ENCODE measurements around the gene ALKBH5. TPM values are rescaled to one million over a fixed set of nuclear protein-coding genes. Genes with fewer than 3 reads are reported as not detected.

Gene ALKBH5
- polyA plus RNA-seq, 3 donors from 2014 or later = 86.4 to 130 (median 102) TPM

DNA sequence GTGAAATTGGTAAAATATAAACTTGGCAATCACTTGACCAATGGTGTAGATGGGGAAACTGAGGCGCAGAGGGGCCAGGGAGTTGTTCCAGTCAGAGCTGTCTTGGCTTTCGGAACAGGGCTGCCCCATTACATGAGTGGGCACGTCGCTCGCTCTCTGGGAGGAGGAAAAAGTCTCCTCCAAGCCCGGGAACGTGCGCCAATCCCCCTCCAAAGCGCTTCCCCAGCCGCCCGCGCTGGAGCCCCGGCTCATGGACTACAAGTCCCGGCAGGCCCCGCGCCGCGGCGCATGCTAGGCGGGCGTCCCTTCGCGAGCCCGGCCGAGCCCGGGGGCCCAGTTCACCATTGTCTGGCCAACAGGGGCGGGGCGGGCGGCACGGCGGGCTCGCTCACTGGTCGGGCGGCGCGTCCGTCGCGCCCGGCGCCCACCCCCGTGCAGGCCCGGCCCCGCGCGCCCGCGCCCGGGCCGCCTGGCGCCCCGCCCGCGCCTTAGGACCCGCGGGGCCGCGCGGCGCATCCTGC is 41.6 kb downstream of the ALKBH5 start, which contains the start of gene LLGL1:
Gene LLGL1 (plus strand): TSS at position 515 of the 521 bp plus-strand sequence. CDS start 48 bp downstream, outside the sequence.
- H3K27ac Mint-ChIP-seq = peak within 1 kb of the TSS; percentile 96 to 99 (median 98)

GRCh38 chr17:18225642-18226283 is 42.1 kb downstream of the ALKBH5 start:
- Mint-ChIP-seq H3K4me3 (peak overlapping the region; percentile 96 to 100 (median 98)), H3K27me3 (ENCODE audit: low read depth in 3 of 3) (no peaks in the 10 kb centered on the region), H3K9me3 (no peaks in the 10 kb centered on the region), H3K27ac (peak overlapping the region; percentile 96 to 99 (median 98)), H3K36me3 (no peaks in the 10 kb centered on the region), H3K4me1 (peaks cover 27 to 30% of the 10 kb centered on the region in 2 donors)
- DNase-seq = peak in 1 of 3 donors; percentile 18

More for the DNA sequence above, 41.6 kb downstream of the ALKBH5 start, which contains the start of gene LLGL1:
- Mint-ChIP-seq H3K4me3 (peak within 1 kb of the TSS; percentile 96 to 100 (median 98)), H3K4me1 (peaks cover 27 to 30% of the 10 kb centered on the region in 2 donors), H3K27me3 (ENCODE audit: low read depth in 3 of 3) (no peaks in the 10 kb centered on the region), H3K9me3 (no peaks in the 10 kb centered on the region), H3K36me3 (no peaks in the 10 kb centered on the region)
- DNase-seq = peak; percentile 95 to 96 (median 95)

DNA sequence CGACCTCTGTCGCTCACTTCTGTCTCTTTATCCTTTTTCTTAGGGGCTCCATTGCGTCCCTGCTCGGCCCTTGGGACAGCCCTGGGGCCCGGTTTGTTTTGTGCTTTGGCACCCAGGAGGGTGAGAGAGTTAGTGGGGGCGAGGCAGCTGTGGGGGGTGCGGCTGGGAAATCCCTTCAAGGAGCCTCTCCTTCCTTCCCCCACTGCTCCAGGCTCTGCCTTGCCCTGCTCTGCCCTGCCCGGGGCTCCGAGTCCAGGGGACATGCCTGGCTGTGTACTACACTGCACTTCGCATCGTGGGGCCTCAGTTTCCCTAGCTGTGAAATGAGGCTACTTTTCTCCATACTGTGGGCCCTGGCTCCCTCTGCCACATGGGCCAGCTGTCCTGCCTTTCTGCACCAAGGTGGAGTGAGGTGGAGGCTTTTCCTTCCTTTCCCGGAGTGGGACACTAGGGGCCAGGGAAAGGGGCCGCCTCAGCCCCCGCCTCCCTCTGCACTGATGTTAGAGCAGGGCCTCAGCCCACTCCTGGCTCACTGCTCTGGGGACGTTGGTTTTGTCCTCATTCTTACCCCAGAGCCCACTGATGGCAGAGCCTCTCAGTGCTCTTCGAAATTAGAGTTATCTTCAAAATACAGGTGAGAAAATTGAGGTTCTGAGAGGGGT is 42.8 kb downstream of the ALKBH5 start:
- no peaks in the 10 kb centered on the region for H3K27me3 Mint-ChIP-seq (ENCODE audit: low read depth in 3 of 3)
- DNase-seq = no peak
- no peaks in the 10 kb centered on the region for H3K36me3 Mint-ChIP-seq
- H3K4me1 Mint-ChIP-seq = peaks cover 27 to 30% of the 10 kb centered on the region in 2 donors
- no peaks in the 10 kb centered on the region for H3K9me3 Mint-ChIP-seq
- H3K4me3 Mint-ChIP-seq = peak overlapping the region; percentile 96 to 100 (median 98)
- H3K27ac Mint-ChIP-seq = peak overlapping the region; percentile 96 to 99 (median 98)

DNA sequence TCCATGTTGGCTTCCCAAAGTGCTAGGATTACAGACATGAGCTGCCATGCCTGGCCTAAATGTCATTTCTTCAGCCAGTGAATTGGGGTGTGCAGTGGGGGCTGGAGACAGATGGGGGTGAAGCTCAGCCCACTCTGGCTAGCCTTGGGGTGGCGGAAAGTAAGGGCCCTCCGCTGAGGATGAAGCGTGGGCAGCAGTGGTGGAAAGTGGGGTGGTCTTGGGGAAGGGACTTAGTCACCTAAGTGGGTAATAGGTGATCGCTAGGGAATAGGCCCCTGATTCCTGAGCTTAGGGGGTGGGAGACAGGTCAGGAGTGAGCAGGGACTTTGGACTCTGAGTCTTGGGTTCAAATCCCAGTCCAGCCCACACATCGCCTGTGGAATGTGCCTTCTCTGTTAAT is 44.0 kb downstream of the ALKBH5 start:
- H3K27ac Mint-ChIP-seq = peak overlapping the region in 2 of 6 donors; percentile 36 to 61
- no peaks in the 10 kb centered on the region for H3K27me3 Mint-ChIP-seq (ENCODE audit: low read depth in 3 of 3)
- no peaks in the 10 kb centered on the region for H3K36me3 Mint-ChIP-seq
- H3K9me3 Mint-ChIP-seq = no peaks in the 10 kb centered on the region
- DNase-seq = no peak
- H3K4me1 Mint-ChIP-seq = peaks cover 27 to 30% of the 10 kb centered on the region in 2 donors
- peak overlapping the region in 4 of 5 donors; percentile 19 to 41 (median 30) for H3K4me3 Mint-ChIP-seq

DNA sequence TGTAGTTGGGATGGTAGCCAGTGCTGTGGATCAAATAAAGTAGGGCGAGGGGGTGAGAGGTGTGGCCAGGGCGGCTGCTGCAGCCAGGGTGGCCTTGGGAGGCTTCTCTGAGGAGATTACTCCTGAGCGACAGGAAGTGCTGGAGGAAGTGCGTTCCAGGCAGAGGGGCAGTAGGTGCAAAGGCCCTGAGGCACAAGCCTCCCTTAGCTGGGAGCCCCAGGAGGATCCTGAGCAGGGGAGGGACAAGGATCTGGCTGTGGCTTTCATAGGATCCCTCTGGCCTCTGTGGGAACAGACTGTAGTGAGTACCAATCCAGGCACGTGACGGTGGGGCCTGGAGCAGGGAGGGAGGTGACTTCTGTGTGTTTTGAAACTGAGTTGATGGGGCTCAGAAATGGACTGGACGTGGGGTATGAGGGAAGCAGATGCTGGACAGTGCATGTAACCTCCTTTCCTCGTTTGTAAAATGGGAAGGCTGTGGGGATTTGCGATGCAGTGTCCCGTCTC is 44.6 kb downstream of the ALKBH5 start:
- Mint-ChIP-seq H3K27ac (peak overlapping the region in 1 of 6 donors; percentile 28), H3K36me3 (no peaks in the 10 kb centered on the region), H3K4me3 (peak overlapping the region in 2 of 5 donors; percentile 34 to 42), H3K4me1 (peaks cover 27 to 30% of the 10 kb centered on the region in 2 donors), H3K9me3 (no peaks in the 10 kb centered on the region), H3K27me3 (ENCODE audit: low read depth in 3 of 3) (no peaks in the 10 kb centered on the region)
- DNase-seq = no peak

DNA sequence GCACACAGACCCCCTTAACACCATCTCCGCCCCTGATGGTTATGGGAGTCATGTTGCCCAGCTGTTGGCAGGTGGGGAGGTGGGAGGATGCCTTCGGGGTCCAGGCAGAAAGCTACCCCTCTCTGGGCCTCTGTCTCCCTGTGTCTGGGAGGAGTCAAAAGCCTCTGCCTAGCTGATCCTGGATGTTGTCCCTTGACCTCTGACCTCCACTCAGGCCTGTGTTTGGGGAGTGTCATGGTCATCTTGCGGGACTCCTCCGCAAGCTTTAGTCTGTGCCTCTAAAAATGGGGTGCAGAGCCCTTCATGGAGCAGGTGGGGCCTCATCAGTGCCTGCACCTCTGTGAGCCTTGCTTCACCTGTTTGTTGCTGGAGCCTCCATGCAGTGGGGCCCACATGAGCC is 45.6 kb downstream of the ALKBH5 start:
- H3K27ac Mint-ChIP-seq = no peak overlapping the region
- no peaks in the 10 kb centered on the region for H3K27me3 Mint-ChIP-seq (ENCODE audit: low read depth in 3 of 3)
- no peaks in the 10 kb centered on the region for H3K36me3 Mint-ChIP-seq
- H3K4me1 Mint-ChIP-seq = peaks cover 27 to 30% of the 10 kb centered on the region in 2 donors
- DNase-seq = no peak
- no peaks in the 10 kb centered on the region for H3K9me3 Mint-ChIP-seq
- H3K4me3 Mint-ChIP-seq = no peak overlapping the region

GRCh38 chr17:18229771-18230170 is 46.1 kb downstream of the ALKBH5 start:
- H3K27me3 Mint-ChIP-seq (ENCODE audit: low read depth in 3 of 3) = no peaks in the 10 kb centered on the region

DNA sequence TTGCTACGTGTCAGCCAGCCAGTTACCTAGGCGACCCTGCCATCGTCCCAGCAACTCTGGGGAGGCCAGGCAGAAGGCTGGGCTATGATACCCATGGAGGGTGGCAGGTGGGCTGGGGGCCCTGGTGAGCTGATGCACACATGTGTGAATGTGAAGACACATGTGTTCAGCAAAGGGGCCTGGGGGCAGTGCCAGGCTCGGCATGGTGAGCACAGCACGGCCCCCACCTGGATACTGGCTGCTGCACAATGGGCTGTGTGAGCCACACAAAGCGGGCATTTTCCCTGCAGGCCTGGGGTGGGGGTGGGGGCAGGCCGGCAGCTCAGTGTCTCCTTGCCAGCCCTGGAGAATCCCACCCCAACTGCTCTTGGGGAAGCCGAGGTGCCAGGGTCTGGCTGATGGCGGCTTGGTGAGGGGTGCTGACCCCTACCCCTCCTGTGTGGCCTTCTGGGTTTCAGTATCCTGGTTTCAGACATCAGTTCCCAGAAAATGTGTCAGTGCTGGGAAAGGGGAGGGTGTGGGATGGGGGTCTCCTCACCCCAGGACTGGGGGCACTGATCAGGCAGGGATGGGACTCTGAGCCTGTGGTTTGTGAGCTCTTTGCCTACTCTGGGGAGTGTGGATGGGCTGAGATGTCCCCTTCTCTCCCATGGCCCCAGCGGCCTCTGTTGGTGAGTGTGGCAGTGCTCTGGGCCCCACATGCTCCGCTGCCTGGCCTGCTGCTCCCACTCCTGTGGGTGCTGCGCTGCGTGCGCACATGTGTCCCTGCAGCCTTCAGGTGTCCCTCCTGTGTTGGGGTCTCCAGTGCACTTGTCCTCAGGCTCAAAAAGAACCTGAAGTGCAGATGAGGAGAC is 46.9 kb downstream of the ALKBH5 start:
- no peaks in the 10 kb centered on the region for H3K9me3 Mint-ChIP-seq
- H3K27me3 Mint-ChIP-seq (ENCODE audit: low read depth in 3 of 3) = no peaks in the 10 kb centered on the region
- H3K27ac Mint-ChIP-seq = no peak overlapping the region
- H3K4me1 Mint-ChIP-seq = peaks cover 26 to 27% of the 10 kb centered on the region in 2 donors
- no peak overlapping the region for H3K4me3 Mint-ChIP-seq
- DNase-seq = no peak
- H3K36me3 Mint-ChIP-seq = no peaks in the 10 kb centered on the region

More at GRCh38 chr17:18229771-18230170, 46.1 kb downstream of the ALKBH5 start:
- Mint-ChIP-seq H3K36me3 (no peaks in the 10 kb centered on the region), H3K4me3 (no peak overlapping the region), H3K27ac (no peak overlapping the region), H3K9me3 (no peaks in the 10 kb centered on the region), H3K4me1 (peaks cover 27 to 30% of the 10 kb centered on the region in 2 donors)
- DNase-seq = no peak

DNA sequence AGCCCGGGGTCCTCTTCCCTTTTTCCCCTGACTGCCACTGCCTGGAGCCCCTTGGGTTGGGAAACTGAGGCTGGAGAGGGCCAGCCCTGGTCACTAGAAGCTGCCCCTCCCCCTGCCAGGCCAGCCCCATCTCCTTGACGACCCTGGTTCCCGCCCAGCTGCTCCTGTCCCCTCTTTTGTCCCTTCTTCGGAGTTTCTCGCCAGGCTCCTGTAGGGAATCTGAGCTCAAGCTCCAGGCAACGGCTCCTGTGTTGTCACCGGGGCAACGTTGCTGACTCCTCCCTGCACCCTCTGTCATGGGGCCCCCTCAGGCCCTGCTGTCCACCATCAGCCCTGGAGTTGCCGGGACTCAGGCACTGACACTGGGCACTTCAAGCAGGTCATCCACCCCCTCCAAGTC is 47.5 kb downstream of the ALKBH5 start:
- no peak for DNase-seq
- Mint-ChIP-seq H3K4me3 (no peak overlapping the region), H3K4me1 (peaks cover 22% of the 10 kb centered on the region in 2 donors), H3K27me3 (ENCODE audit: low read depth in 3 of 3) (no peaks in the 10 kb centered on the region), H3K9me3 (no peaks in the 10 kb centered on the region), H3K36me3 (no peaks in the 10 kb centered on the region), H3K27ac (no peak overlapping the region)

- Mint-ChIP-seq H3K9me3 (no peaks in the 10 kb centered on the region), H3K36me3 (peaks cover 0 to 5% (median 0%) of the 10 kb centered on the region in 3 donors), H3K4me3 (no peak overlapping the region), H3K27me3 (ENCODE audit: low read depth in 3 of 3) (peaks cover 0 to 2% (median 0%) of the 10 kb centered on the region in 3 donors), H3K4me1 (peaks cover 0 to 1% of the 10 kb centered on the region in 2 donors), H3K27ac (no peak overlapping the region)
- no peak for DNase-seq
Measured at GRCh38 chr17:18233803-18234518, 50.3 kb downstream of the ALKBH5 start.

DNA sequence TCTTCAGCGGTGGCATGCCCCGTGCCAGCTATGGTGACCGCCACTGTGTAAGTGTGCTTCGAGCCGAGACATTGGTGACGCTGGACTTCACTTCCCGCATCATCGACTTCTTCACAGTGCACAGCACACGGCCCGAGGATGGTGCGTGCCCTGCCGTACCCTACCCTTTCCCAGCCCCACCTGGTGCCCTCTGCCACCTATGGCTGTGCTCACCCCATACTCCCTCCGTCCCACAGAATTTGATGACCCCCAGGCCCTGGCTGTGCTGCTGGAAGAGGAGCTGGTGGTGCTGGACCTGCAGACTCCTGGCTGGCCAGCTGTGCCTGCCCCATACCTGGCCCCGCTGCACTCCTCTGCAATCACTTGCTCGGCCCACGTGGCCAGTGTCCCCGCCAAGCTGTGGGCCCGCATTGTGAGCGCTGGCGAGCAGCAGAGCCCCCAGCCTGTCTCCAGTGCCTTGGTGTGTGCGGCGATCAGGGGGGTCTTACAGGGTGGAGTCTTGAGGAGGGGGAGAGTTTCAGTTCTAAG is 51.3 kb downstream of the ALKBH5 start:
- no peak for DNase-seq
- Mint-ChIP-seq H3K4me3 (no peak overlapping the region), H3K27me3 (ENCODE audit: low read depth in 3 of 3) (peaks cover 0 to 2% (median 0%) of the 10 kb centered on the region in 3 donors), H3K36me3 (peaks cover 0 to 5% (median 0%) of the 10 kb centered on the region in 3 donors), H3K9me3 (no peaks in the 10 kb centered on the region), H3K4me1 (peaks cover 0 to under 1% of the 10 kb centered on the region in 2 donors), H3K27ac (no peak overlapping the region)

DNA sequence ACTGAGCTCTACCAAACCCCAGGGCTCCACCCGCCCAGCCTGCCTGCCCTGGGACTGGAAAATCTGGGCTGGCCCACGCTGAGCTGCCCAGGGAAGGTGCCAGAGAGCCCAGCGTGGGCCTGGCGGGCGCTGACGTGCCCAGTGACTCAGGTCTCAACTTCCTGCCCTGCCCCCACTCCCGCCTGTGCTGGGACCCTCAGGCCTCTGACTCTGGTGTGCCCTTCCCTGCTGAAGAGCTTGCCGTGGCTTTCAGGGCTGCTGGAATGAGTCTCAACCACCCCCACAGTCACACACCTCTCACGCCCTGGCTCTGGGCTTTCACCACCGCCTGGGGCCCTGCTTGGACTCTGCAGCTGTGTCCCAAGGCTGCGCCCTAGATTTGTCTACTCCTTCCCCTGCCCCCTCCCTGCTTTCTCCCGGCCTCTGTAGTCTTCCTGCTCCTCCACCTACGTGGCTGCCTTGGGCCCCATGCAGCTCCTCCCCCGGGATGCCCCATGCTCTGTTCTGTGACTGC is 52.2 kb downstream of the ALKBH5 start:
- no peak overlapping the region for H3K27ac Mint-ChIP-seq

More for the DNA sequence above, 52.2 kb downstream of the ALKBH5 start:
- Mint-ChIP-seq H3K36me3 (peaks cover 0 to 5% (median 0%) of the 10 kb centered on the region in 3 donors), H3K27me3 (ENCODE audit: low read depth in 3 of 3) (peaks cover 0 to 2% (median 0%) of the 10 kb centered on the region in 3 donors), H3K4me3 (no peak overlapping the region), H3K4me1 (no peaks in the 10 kb centered on the region), H3K9me3 (no peaks in the 10 kb centered on the region)
- DNase-seq = no peak

Data from immature natural killer cell (primary cell).